Measurements from ENCODE around the gene DGKB.

DGKB gene

GRCh38 chr7:14818871-14819270 lies 83.7 kb downstream of the DGKB start:
- no peak for DNase-seq

DNA sequence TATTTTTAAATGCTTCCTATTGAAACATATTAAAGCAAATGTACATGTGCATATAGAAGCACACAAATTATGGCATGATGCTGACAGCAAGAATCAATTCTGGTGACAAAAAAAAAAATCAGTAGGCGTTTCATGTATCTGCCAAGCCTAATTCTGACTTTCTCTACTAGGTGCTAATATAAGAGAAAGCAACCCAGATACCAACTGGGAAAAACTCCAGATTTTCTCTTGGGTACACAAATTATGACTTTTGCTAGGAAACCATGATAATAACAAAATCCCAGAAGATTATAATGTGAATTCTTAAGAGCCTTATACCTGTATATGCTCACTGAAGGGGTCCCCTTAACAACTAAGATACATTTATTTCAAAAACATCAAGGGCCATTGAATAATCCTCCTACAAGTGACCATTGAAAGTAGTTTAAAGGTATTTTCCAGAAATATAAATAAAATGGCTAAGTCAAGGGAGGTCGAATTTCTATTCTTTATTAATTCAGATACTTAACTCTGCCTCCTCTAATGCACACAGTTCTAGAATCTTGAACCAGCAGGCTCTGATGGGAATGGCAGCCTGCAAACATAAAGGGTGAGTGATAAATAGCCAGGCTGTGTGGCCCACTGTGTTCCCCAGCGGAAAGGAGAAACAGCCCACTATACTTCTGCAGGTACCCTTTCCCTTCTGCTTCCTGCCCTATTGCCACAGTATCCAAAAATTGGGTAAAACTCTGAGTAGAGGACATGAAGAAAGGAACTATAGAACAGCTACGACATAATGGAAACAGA lies 84.5 kb downstream of the DGKB start:
- no peak for DNase-seq

DNA sequence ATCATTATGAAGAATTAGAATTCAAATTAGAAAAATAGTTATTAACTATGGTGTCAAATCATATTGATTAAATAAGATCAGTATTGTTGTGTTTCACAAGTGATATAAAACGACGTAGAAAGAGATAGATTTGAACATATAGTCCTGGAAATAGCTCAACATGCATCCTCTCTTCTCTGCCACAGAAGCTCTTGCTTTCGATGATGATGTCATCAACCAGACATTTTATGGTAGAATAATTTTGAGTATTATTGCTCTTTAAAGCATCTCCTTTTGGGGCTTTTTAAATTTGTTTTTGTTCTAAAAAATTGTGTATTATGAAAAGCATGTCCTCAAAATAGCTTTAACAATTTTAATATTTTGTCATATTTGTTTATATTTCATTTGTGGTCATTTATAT lies 95.0 kb downstream of the DGKB start:
- no peak for DNase-seq

DNA sequence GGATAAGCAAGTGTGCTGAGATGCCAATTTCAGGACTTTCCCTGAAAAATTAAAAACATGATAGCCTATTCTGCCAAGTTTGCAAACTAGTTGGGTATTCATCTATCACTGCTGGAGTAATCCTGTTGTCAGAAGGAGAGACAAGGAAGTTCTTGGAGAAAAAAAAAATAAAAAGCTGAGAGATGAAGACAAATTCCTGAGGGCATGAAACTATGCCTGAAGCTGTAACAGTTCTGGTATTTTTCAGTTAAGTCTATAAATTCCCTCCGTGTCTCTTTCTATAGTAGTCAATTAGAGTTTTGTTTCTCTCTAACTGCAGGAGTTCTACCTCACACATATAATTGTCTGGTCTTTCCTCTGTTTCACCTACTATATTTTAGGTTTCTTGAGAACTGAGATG lies 95.7 kb downstream of the DGKB start:
- DNase-seq = no peak

DNA sequence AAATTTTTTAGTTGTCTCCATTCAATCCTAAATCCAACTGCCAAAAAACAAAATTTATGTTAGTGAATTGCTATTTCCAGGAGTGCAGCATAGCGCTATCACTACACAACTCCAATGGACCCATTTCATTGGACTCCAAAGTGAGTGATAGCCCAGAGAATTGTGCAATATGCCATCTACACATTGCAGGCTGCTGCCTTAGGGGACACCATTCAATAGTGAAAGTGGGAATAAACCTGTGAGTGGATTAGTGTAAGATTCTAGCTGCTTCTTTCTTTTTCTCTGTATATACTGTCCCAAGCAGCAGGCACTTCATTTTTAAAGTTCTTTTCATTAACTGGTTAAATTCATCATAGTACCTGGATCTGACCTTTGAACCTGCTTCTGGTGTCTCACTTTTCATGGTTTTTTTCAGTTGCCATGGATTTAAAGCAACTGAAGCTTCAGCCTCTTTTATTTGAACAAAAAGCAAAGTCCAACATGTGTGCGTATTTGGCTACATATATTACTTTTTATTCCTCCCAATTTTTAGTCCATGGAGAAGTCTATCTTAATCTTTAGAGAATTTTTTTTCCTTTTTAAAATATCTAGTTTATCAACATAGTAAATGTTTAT lies 97.3 kb downstream of the DGKB start:
- DNase-seq = no peak

- no peak for DNase-seq
These were observed 101.9 kb downstream of the DGKB start for GRCh38 chr7:14800664-14801063.

DNA sequence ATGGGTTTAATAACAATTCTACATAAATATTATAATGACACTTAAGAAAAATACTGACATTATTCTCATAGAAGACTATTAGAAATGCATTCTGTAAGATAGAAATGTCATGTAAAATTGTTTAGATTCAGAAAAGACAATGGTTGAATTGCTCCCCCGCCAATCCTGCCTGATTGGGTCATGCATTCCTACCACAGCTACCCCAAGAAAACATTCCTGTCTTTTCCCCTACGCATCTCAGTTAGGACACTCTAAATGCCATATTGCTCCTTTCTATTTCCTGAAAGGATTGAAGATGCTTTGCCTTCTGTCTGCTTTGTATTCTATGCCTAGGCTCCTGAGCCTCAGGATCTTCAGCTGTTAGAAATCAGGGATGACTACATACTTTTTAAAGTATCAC lies 109.4 kb downstream of the DGKB start:
- DNase-seq = no peak

DNA sequence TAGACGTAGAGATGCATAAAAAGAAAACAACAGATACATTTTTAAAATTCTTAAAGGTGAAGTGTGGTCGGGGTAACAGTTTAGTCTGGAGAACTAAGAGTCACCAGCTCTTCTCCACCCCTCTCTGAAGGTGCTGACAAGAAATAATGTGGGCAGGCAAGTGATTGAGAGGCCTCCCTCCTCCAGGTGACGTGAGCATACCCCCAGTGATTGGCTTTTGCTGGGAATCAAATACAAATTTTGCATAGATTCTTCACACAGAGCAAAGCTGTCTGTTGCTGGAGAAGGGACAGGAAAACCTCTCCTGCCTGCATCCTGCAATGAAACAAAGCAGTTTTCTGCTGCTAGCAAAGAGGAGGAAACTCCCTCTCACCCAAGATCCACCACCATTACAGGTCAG lies 115.0 kb downstream of the DGKB start:
- DNase-seq = no peak

- no peak for DNase-seq
These were observed 116.1 kb downstream of the DGKB start for GRCh38 chr7:14786314-14786895.

DNA sequence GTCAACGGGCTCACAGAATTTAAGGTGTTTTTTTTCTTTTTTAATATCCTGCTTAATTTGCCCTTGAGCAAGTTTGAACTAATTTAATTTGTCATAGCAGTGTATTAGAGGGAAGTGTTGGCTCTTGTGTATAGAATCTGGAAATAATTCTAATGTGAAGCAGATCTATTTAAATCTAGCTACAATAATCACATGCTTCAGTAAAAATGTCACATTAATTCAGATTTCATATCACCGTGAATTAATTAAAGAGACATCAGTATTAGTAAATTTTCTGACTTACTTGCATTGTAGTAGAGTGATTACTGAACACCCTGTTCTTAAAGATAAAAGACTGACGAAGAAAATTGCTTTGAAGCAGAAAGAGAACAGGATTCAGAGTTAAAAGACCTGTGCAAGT lies 124.7 kb downstream of the DGKB start:
- no peak for DNase-seq

- no peak for DNase-seq
These were observed 126.3 kb downstream of the DGKB start for GRCh38 chr7:14776266-14776665.

- DNase-seq = no peak
These were observed 128.8 kb downstream of the DGKB start for GRCh38 chr7:14773729-14774271.

DNA sequence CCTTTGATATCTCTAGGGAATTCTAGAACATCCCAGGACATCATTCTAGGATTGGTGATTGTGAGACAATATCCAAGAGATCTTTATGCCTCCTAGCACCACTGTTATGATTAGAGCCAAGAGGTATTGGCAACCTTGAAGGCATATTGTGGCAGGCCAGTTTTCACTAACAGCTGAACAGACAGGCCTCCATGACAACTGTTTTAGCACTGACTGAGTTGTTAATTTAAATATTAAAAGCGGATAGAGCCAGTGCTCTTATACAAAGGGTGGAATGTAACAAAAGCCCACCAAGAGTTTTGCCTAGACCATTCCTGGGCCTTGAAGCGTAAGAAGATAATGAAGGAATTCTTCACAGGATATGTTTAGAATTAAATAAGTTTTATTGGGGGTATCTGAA lies 131.9 kb downstream of the DGKB start:
- no peak for DNase-seq

GRCh38 chr7:14769261-14769660 lies 133.3 kb downstream of the DGKB start:
- DNase-seq = no peak

DNA sequence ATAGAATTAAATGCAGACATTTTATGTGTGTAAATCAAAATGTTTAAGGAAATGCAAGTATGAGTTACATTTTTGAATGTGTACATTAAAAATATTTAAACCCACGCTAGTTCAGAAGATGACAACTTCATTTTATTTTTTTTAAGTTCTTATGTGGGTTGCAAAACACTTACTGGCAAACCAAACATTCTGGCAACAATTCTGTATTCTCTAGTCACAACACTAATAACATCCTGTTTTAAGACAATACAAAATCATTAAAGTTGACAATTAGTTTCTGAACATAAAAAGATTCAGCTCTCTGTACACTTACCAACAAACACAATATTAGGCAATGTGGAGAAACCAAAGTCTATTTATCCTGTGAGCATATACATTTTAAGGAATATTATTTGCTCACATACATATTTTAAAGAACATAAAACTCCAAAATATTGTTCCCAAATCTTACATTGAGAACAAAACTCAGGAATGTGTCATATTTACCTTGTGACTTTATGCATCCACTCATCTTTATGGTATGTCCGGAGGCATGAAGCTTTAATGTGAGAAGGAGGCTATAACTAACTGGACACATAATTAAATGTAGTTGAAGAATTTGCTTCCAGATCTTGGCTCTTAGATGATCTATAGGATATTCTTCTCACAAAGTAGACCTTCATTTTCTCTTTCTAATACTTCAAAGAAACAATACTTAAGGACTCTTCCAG lies 134.7 kb downstream of the DGKB start:
- no peak for DNase-seq

DNA sequence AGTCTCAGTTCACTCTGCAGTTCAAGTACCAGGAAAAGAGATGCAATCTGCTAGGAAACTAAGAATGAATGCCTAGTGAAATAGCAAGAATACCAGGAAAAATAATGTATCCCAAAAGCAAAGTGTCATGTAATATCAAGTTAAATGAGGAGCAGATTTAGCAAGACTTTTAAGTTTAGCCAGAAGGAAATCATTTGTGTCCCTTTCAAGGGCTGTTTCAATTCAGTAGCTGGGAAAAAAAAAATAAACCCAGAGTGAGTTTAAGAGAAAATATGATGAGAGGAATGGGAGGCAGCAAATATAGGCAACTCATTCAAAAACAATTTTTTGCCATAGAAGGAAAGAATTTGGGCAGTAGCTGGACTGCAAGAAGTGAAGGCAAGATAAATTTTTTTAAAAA lies 135.8 kb downstream of the DGKB start:
- no peak for DNase-seq

DNA sequence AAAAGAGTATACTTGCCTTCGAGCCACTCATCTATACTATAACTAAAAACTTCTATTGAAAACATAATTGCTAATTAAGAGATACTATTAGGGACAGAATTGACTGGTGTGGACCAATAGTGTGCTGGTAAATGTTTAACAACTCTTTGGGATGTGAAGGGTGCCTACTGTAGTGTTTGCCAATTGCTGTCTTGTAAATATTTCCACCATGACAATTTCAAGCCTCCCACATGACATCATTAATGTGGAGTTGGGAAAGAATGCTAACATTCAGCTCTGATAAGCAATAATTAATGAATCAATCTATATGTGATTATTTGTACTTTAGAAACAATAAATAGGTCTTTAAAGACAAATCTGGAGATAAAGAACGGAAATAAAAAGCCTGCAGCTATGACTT lies 136.8 kb downstream of the DGKB start:
- no peak for DNase-seq

- no peak for DNase-seq
These were observed 140.0 kb downstream of the DGKB start for GRCh38 chr7:14762561-14762960.

DNA sequence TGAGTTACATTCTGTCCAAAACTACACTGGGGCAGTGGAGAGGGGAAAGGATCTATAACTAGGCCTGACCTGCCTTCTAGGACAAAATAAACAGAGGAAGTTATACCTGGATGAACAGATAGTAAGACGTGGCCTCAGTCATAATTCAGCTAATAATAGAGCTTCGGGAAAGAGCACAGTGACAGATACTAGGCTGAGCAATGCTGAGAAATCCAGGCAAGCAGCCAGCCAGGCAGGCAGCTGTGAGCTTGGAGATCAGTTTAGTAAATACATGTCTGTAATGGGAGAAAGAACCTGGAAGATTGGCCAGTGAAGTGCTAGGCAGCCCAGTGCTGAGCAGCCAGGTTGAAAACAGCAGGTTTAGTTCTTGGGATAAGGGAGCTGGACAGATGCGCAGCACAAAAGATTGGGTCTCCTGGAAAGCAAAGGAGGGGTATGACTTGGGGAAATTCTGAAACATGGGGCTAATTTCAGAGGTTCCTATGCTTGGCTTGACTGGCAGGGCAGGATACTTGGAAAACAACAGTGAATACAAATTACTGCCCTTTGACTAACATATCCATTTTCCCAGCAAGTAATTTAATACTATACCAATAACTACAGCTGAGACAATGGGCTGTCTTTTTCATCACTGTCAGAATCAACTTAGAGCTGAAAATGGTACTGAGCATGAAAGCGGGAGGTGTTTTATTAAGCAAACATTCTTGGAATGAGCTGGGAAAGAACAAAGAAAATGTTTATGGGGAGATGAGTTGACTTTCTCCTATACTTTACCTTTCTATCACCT lies 140.8 kb downstream of the DGKB start:
- DNase-seq = peak; percentile 68

GRCh38 chr7:14760730-14761478 lies 141.6 kb downstream of the DGKB start:
- no peak for DNase-seq

- DNase-seq = no peak
These were observed 142.8 kb downstream of the DGKB start for GRCh38 chr7:14759785-14760184.

DNA sequence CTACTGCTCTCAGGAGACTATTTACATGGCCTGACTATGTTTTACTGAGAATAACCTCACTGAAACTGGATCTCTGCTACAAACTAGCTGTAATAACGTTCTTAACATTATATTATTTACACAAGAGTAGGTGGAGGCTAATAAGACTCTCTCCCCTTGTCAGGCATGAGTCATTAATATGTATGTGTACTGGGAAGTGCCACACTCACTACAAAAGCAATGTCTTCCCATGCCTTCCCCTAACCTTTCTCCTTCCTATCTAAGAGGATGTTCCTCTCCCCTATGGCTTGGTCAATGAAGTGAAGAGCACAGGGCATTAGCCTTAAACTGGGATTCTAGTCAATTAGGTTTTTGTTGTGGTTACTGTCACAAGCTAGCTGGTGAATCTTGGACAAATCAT lies 147.9 kb downstream of the DGKB start:
- DNase-seq = no peak
